Activated CD4-positive, alpha-beta T cell treated with anti-CD3 and anti-CD28 coated beads for 36 hours (primary cell): ENCODE measurements around the gene TFF1. TPM values are rescaled to one million over a fixed set of nuclear protein-coding genes. Genes with fewer than 3 reads are reported as not detected.

ENCODE experiments used
- ATAC-seq: fragments of 200-7000 bp; cut with Tn5 transposase; one replicate; pipeline ENCODE4 v1.10.0; 2021; ENCODE audit warnings: mild to moderate bottlenecking, moderate library complexity
- CTCF ChIA-PET: fragments of 350-600 bp; sonication (Branson Sonifier 250); formaldehyde crosslinking; loops from one replicate; lab custom pipeline; 2021; ENCODE audit warnings: antibody characterized with exemption; lab: Charles Lee
- POLR2A ChIA-PET: fragments of 350-600 bp; sonication (Branson Sonifier 250); formaldehyde crosslinking; loops from one replicate; lab custom pipeline; 2021; ENCODE audit warnings: antibody characterized with exemption, inconsistent platforms; lab: Charles Lee
- DNase-seq: peaks from one replicate; pipeline ENCODE4 v3.0.0-alpha.2; 2020
- H3K27ac Mint-ChIP-seq: one replicate; pipeline ENCODE4 v1.8.0; 2021; ENCODE audit warnings: mixed read lengths
- H3K27me3 Mint-ChIP-seq: one replicate; pipeline ENCODE4 v1.8.0; 2021; ENCODE audit warnings: mixed read lengths
- H3K36me3 Mint-ChIP-seq: one replicate; pipeline ENCODE4 v1.8.0; 2021; ENCODE audit warnings: low read depth, mixed read lengths
- H3K4me1 Mint-ChIP-seq: one replicate; pipeline ENCODE4 v1.8.0; 2021; ENCODE audit warnings: mixed read lengths
- H3K4me3 Mint-ChIP-seq: one replicate; pipeline ENCODE4 v1.8.0; 2021; ENCODE audit warnings: mild to moderate bottlenecking, moderate library complexity, mixed read lengths
- H3K9me3 Mint-ChIP-seq: one replicate; pipeline ENCODE4 v1.8.0; 2021; ENCODE audit warnings: low read depth, mixed read lengths
- intact Hi-C, 2 experiments: fragments of 100-400 bp; cut with DNase I in 1 of 2; cut with micrococcal nuclease in 1 of 2; formaldehyde crosslinking; loops; one replicate each; pipeline versions ENCODE4 v1.14.2 to v1.15.1; 2022 to 2024; cut with DNase I, micrococcal nuclease
- total RNA-seq, 2 experiments: library from RNA; stranded (reverse); gene quantifications; one replicate each; pipeline ENCODE4 v1.2.3, GENCODE V29; 2021

The TFF1 gene
- total RNA-seq, 2 experiments from 2014 or later, result not detected

DNA sequence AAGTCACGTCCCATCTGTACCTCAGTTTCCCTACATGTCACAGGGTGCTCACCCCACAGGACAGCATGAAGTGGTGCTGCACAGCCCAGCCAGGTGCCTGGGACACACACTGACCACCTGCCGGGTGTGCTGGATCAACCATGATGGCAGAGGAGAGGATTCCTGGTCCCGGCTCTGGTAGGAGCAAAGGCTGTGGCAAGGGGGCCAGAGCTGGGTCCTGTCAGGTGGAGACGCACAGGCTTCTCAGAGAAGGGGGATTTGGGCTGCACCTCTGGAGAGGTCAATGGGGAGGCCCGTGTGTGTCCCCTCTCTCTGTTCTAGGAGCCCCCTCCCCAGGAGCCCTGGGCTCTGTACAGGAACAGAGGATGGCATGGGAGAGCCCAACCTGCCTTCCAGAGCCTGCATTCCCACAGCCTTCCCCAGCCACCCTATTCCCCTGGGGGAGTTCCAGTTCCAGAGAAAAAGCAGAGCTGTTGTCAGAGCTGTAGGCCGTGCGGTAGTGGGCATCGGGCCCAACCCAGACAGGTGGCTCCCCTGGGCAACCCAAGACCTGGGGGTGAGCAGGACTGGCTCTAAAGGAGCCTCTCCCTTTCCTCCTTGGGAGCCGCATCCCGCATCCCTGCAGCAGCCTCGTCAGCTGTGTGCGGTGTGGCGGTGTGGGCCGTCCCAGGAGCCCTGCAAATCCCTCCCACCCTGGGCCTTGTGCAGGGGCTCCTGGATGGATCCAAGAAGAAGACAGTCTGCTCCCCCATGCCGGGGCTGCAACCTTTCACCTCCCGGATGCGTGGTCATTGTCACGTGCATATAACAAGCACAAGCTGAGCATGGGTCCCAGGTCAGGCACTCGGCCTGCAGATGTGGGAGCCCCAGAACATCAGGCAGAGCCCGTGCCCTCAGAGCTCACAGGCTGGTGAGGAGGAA lies 48.2 kb downstream of the TFF1 start:
- Mint-ChIP-seq H3K27me3 (peaks cover 2% of the 10 kb centered on the region), H3K27ac (no peak overlapping the region), H3K9me3 (no peaks in the 10 kb centered on the region), H3K4me1 (peaks cover 5% of the 10 kb centered on the region), H3K36me3 (no peaks in the 10 kb centered on the region), H3K4me3 (no peak overlapping the region)
- ChIA-PET CTCF (interaction anchor here (1.1 to 1.5 kb wide), 3 partner anchors 8 to 149 kb away, joined by 3 to 6 read pairs (median 5); no protein-coding TSS in a partner anchor), POLR2A (no interaction called here)
- intact Hi-C loops, result no loop called here
- ATAC-seq (no peak), DNase-seq (no peak)

DNA sequence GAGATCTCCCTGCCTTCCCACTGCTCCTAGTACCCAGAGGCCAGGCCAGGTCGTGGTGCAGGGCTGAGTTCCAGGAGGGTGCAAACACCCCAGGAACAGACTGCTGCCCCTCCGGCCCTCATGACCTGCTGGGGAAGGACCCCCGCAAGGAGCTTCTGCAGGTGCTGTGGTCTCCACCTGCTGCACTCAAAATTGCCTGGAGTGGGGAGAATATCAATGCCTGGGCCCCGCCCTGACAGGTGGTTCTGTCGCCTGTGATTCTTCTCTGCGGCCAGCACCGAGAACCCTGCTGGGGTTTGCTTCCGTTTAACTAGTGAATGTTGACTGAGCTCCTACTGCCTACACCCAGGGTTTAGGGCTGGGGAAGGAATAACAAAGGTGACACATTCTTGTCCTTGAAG lies 49.0 kb downstream of the TFF1 start:
- CTCF ChIA-PET, result no interaction called here
- intact Hi-C loops, result no loop called here
- ATAC-seq (no peak), DNase-seq (no peak)
- no peaks in the 10 kb centered on the region for H3K9me3 Mint-ChIP-seq
- no peak overlapping the region for H3K27ac Mint-ChIP-seq
- POLR2A ChIA-PET, result no interaction called here
- no peaks in the 10 kb centered on the region for H3K36me3 Mint-ChIP-seq
- no peak overlapping the region for H3K4me3 Mint-ChIP-seq
- peaks cover 5% of the 10 kb centered on the region for H3K4me1 Mint-ChIP-seq
- H3K27me3 Mint-ChIP-seq, result peaks cover 2% of the 10 kb centered on the region

DNA sequence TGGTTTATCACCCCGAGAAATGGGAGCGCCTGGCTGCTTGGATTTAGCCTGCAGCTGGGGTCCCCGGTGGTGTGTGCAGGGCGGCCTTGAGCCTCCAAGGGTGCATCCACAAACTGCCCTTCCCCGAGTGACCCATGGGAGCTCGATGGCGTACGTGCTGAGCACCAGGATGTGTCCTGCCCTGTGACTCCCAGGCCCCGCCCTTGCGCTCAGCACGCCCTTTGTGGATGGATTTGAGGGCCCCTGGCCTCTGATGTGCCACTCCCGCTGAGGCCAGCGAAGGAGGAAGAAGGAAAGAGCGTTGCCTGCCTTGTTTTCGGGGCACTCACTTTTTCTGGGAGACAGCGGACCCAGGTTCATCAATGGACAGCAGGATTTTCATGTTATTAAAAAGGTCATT lies 49.4 kb downstream of the TFF1 start:
- no peaks in the 10 kb centered on the region for H3K36me3 Mint-ChIP-seq
- H3K27me3 Mint-ChIP-seq, result no peaks in the 10 kb centered on the region
- CTCF ChIA-PET, result no interaction called here
- intact Hi-C loops, result no loop called here
- DNase-seq, result no peak
- peaks cover 5% of the 10 kb centered on the region for H3K4me1 Mint-ChIP-seq
- H3K9me3 Mint-ChIP-seq, result no peaks in the 10 kb centered on the region
- ATAC-seq, result no peak
- H3K27ac Mint-ChIP-seq, result no peak overlapping the region
- no peak overlapping the region for H3K4me3 Mint-ChIP-seq
- POLR2A ChIA-PET, result no interaction called here

DNA sequence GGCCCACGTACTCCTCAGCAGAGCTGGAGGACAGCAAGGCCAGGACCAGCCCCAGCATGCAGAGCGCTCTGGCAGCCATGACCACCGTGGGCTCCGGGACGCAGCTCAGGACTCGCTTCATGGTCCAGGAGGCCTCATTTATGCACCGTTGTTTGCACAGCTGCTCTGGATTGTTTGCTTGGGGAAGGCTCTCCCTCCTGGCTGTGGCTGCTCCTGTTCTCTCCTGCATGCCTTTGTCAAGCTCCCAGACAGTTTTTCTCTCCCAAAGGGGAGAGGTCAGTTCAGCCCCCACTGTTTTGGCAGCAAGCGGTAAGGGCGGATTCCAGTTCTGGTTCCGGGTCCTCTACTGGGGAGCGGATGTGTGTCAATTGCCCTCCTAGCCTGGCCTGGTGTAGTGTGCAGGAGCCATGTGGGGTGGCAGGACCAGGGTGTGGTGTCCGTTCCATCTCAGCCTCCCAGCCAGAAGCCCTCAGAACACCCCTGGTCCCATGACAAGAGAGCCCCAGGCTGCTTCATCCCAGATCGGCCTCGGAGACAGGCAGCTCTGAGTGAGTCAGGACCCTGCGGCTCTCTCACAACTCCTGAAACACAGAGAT lies 50.9 kb downstream of the TFF1 start, which contains the start of gene TFF3:
Gene TFF3 (minus strand): TSS at position 114 of the 596 bp plus-strand sequence. CDS start 35 bp downstream, at position 79.
- no peak within 1 kb of the TSS for H3K4me3 Mint-ChIP-seq
- intact Hi-C loops, result no loop called here
- CTCF ChIA-PET, result interaction anchor here (0.6 to 1.0 kb wide), 2 partner anchors 23 to 139 kb away, joined by 3 read pairs; no protein-coding TSS in a partner anchor
- POLR2A ChIA-PET, result no interaction called here
- no peaks in the 10 kb centered on the region for H3K27me3 Mint-ChIP-seq
- H3K36me3 Mint-ChIP-seq, result no peaks in the 10 kb centered on the region
- peaks cover 5% of the 10 kb centered on the region for H3K4me1 Mint-ChIP-seq
- no peaks in the 10 kb centered on the region for H3K9me3 Mint-ChIP-seq
- ATAC-seq (no peak), DNase-seq (no peak)
- no peak within 1 kb of the TSS for H3K27ac Mint-ChIP-seq

DNA sequence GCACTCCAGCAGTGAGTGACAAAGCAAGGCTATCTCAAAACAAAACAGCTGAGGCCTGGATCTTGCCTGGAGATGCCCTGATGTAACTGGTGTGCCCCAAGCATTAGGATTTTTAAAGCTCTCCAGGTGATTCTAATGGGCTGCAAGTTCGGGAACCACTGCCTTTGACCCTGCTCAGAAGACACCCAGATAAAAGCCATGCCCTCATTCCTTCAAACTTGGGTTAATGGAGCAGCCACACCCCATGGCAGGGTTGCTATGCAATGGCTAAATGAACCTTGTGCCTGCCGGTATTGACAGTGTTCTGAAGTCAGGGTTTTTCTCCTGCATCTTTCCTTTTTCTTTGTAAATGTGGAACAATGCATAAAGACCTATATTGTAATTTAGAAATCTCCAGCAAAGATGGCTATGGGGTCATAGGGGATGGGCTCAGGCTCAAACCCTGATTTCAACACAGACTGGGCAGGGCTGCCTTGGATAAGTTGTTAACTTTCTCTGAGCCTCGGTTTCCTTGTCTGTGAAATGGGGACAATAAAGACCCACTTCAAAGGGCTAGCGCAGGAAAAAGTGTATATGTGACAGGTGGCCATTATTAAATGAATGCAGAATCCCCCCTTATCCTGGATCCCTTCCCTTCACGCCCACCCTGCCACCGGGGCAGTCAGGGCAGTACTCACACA lies 51.6 kb downstream of the TFF1 start:
- H3K4me3 Mint-ChIP-seq, result no peak overlapping the region
- intact Hi-C loops, result no loop called here
- H3K4me1 Mint-ChIP-seq, result peaks cover 5% of the 10 kb centered on the region
- POLR2A ChIA-PET, result no interaction called here
- CTCF ChIA-PET, result interaction anchor here (0.6 to 1.0 kb wide), 6 partner anchors 11 to 303 kb away, joined by 3 read pairs; no protein-coding TSS in a partner anchor
- ATAC-seq (no peak), DNase-seq (no peak)
- H3K27ac Mint-ChIP-seq, result no peak overlapping the region
- no peaks in the 10 kb centered on the region for H3K36me3 Mint-ChIP-seq
- no peaks in the 10 kb centered on the region for H3K9me3 Mint-ChIP-seq
- no peaks in the 10 kb centered on the region for H3K27me3 Mint-ChIP-seq

DNA sequence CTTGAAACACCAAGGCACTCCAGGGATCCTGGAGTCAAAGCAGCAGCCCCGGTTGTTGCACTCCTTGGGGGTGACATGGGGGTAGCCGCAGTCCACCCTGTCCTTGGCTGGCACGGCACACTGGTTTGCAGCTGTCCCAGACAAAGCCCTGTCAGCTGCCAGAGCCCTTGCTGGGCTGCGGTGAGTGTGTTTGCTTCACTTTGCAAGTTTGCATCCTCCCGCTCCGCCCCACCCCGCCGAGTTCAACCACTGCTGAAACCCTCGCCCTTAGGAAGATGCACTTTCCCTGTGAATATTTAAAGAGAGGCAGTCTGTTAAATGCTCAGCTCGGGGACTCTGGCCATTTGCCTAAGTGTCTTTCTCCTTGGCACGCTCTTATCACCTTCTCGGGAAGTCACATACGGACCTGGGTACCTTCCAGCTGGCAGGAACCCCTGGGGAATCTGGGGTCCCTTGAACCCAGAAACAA lies 52.8 kb downstream of the TFF1 start:
- ATAC-seq (no peak), DNase-seq (no peak)
- POLR2A ChIA-PET, result no interaction called here
- intact Hi-C loops, result no loop called here
- CTCF ChIA-PET, result interaction anchor here (0.7 to 0.8 kb wide), 2 partner anchors 145 to 197 kb away, joined by 3 read pairs; no protein-coding TSS in a partner anchor
- H3K4me1 Mint-ChIP-seq, result no peaks in the 10 kb centered on the region
- no peaks in the 10 kb centered on the region for H3K9me3 Mint-ChIP-seq
- no peak overlapping the region for H3K27ac Mint-ChIP-seq
- H3K36me3 Mint-ChIP-seq, result no peaks in the 10 kb centered on the region
- H3K27me3 Mint-ChIP-seq, result no peaks in the 10 kb centered on the region
- H3K4me3 Mint-ChIP-seq, result no peak overlapping the region

DNA sequence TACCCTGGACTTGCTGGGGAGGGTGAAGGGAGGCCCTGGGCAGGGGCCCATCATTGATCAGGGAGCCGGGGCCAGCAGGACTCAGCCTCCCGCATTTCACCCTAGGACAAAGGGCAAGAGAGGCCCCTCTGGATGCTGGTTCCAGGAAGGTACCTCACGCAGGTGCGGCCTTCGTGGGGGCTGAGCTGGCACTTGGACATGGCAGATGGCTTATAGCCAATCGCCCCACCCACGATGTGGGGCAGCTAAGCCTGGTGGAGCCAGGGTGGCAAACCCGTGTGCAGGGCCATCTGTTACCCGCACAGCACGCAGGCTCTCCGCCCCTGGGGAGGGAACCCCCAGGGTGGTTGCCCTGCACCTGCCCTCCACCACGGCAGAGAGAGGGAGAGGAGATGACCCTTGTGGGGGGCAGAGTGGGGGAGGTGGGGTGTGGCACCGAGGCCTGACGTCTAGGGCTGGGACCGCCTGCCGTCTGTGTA lies 53.7 kb downstream of the TFF1 start:
- Mint-ChIP-seq H3K27ac (no peak overlapping the region), H3K4me1 (no peaks in the 10 kb centered on the region), H3K9me3 (no peaks in the 10 kb centered on the region), H3K36me3 (no peaks in the 10 kb centered on the region), H3K4me3 (no peak overlapping the region), H3K27me3 (no peaks in the 10 kb centered on the region)
- intact Hi-C loops, result no loop called here
- CTCF ChIA-PET, result no interaction called here
- DNase-seq (no peak), ATAC-seq (no peak)
- POLR2A ChIA-PET, result no interaction called here

Other genes starting within 250 kb of the TFF1 start
- gene ABCG1, start 147.4 kb downstream of the TFF1 start, total RNA-seq, result 10 to 100 TPM; 11.6 to 16.3 TPM
- gene TFF3, start 51.1 kb downstream of the TFF1 start, total RNA-seq, result not detected
- gene TFF2, start 15.5 kb downstream of the TFF1 start, total RNA-seq, result not detected
- gene TMPRSS3, start 29.5 kb upstream of the TFF1 start, total RNA-seq, result 100 to 1,000 TPM in 1 of 2 experiments, 10 to 100 TPM in 1; 99.1 to 113 TPM
- gene UBASH3A, start 37.4 kb upstream of the TFF1 start, total RNA-seq, result 10 to 100 TPM; 37.3 to 39.0 TPM
- gene RSPH1, start 129.7 kb upstream of the TFF1 start, total RNA-seq, result under 1 TPM; 0.21 to 0.34 TPM
- 10 to 100 TPM; 18.2 to 19.3 TPM for gene SLC37A1, start 147.3 kb upstream of the TFF1 start, total RNA-seq